ENCODE measurements around the gene FUT1.

The FUT1 gene

DNA sequence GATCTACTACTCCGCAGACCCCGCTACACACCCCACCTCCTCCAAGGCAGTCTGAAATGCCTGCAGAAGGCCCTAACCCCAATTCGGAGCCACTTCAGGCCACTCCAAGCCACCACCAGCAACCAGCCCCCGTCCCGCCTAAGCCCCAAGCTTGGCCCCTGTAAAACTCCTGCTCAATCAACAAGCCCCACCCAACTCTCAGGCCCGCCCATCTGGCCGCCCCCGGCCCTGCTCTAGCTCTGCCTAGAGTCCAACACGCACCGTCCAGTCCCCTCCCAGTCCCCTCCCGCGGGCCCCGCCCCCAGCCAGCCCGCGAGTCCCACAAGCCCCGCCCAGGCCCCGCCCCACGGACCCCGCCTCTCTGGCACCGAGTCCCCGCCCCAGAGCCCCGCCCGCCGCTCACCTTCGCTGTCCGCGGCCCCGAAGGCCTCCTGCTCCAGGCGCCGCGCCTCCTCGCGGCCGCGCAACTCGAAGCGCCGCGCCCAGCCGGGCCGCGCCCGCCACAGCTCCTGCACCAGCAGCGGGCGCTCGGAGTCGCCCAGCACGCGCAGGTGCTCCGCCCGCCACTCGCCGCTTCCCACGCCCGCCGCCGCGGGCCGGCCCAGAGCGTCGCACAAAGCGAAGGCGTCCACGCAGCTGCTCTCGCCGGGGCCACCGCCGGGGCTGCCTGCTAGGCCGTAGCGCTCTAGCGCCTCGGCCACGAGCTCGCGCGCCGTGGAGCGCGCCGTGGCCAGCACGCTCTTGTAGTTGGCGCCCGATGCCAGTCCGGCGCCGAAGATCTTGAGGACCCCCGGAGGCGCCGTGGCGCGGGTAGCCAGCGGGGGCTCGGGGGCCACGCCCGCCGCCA is 13.7 kb downstream of the FUT1 start:
- peak overlapping the region; percentile 29 for H3K4me3 ChIP-seq (ENCODE audit: low read length)
- peak; percentile 45 for DNase-seq (ENCODE audit: low read depth)
- TF ChIP-seq CTCF (conservative IDR thresholded peaks at IDR 0.05; ENCODE audit: low read length): no peak

- no peak for TF ChIP-seq CTCF (conservative IDR thresholded peaks at IDR 0.05; ENCODE audit: low read length)
- no peak overlapping the region for H3K4me3 ChIP-seq (ENCODE audit: low read length)
- DNase-seq (ENCODE audit: low read depth): no peak
Measured at GRCh38 chr19:48737360-48737998, 15.0 kb downstream of the FUT1 start.

DNA sequence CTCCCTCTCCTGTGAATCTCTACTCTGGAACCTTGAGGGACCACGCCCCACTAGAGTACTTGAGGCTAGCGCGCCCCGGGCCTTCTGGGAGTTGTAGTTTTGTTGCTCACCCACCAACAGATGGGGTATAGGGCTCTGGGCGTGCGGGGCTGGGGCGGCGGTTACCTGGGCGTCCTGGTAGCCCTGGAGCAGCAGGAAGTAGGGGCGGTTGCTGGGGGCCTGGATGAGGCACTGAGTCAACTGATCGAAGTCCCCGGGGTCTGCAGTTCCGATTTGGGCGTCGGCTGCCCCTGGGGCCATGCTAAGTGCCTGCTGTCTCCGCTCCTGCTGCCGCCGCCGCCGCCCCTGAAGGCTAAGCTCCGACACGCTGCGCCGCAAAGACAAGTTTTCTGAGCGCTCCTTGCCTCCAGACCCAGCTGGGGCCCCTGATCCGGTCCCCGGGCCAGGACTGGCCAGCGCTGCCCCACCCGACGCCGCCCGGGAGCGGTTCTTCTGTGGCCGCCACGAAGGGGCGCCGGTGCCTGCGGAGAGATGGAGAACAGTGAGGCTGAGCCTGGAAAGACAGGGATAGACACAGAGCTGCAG is 17.3 kb downstream of the FUT1 start:
- TF ChIP-seq CTCF (conservative IDR thresholded peaks at IDR 0.05; ENCODE audit: low read length): no peak
- DNase-seq (ENCODE audit: low read depth): no peak
- H3K4me3 ChIP-seq (ENCODE audit: low read length): no peak overlapping the region

GRCh38 chr19:48734625-48735024 is 17.8 kb downstream of the FUT1 start:
- no peak for DNase-seq (ENCODE audit: low read depth)
- H3K4me3 ChIP-seq (ENCODE audit: low read length): no peak overlapping the region
- no peak for TF ChIP-seq CTCF (conservative IDR thresholded peaks at IDR 0.05; ENCODE audit: low read length)

GRCh38 chr19:48731452-48731851 is 21.0 kb downstream of the FUT1 start:
- DNase-seq (ENCODE audit: low read depth): no peak
- no peak overlapping the region for H3K4me3 ChIP-seq (ENCODE audit: low read length)
- TF ChIP-seq CTCF (conservative IDR thresholded peaks at IDR 0.05; ENCODE audit: low read length): no peak

DNA sequence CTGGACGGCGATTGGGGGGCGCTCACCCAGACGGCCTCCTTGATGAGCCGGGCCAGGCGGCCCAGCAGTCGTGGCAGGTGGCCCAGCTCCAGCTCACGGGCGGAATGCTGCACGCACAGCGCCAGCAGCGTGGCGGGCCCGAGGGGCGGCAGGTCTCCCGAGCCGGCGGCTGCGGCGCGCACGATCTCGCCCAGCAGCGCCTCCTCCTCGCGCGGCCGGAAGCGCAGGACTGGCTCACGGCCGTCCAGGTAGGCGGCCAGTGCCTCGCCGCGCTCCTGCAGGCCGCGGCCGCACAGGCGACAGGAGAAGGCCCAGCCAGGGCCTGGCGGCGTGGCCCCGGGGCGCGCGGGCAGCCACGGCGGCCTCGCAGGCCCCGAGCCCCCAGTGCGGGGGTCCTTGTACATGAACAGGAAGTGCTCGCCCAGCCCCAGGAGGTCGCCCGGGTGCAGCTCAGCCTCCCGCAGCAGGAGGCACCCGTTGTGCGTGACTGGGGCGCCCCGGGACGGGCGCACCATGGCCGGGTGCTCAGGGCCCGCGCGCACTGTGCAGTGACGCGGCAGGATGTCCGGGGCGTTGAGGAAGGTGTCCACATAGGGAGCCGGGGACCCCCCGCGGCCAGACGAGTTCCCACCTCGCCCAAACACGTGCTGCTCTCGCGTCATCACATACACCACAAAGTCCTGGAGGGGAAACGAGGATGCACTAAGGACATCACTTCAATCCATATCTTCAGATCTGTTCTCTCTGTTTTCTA is 23.4 kb downstream of the FUT1 start:
- peak overlapping the region; percentile 20 for H3K4me3 ChIP-seq (ENCODE audit: low read length)
- no peak for TF ChIP-seq CTCF (conservative IDR thresholded peaks at IDR 0.05; ENCODE audit: low read length)
- peak; percentile 33 for DNase-seq (ENCODE audit: low read depth)
